AG04450 (cell line): ENCODE results near the gene IL4R. TPM values are rescaled to one million over a fixed set of nuclear protein-coding genes. Genes with fewer than 3 reads are reported as not detected.

Source experiments
- CTCF ChIA-PET: fragments of 300-600, 350-600 bp; formaldehyde crosslinking; extraction: SDS; loops from one replicate; lab custom pipeline; 2022; ENCODE audit warnings: antibody characterized with exemption, inconsistent platforms; lab: Charles Lee
- POLR2A ChIA-PET: fragments of 350-600 bp; formaldehyde crosslinking; extraction: SDS; loops from one replicate; lab custom pipeline; 2021; ENCODE audit warnings: antibody characterized with exemption, inconsistent platforms; lab: Yijun Ruan, JAX
- DNase-seq: peaks from one replicate; pipeline ENCODE4 v3.0.0-alpha.2; 2011; ENCODE audit warnings: low read depth, low spot score
- H3K27ac ChIP-seq: one replicate; pipeline ENCODE4 v1.5.1; 2012; ENCODE audit warnings: low read depth, low read length, control low read depth
- H3K27me3 ChIP-seq: one replicate; pipeline ENCODE4 v1.6.0; 2012; ENCODE audit warnings: low read length; ENCODE audit not compliant: control insufficient read depth, insufficient read depth
- H3K4me3 ChIP-seq: 2 replicates; pipeline ENCODE4 v1.5.1; 2011; ENCODE audit warnings: mild to moderate bottlenecking, low read depth, low read length, control low read depth
- H3K9me3 ChIP-seq: 2 replicates; pipeline ENCODE4 v1.5.1; 2012; ENCODE audit warnings: low read length; ENCODE audit not compliant: control insufficient read depth, insufficient read depth
- CTCF ChIP-seq: IDR thresholded peaks from 2 replicates; pipeline ENCODE4 v1.5.1; 2011; ENCODE audit warnings: low read depth, low read length, control low read depth, inconsistent platforms
- polyA plus RNA-seq: library from polyadenylated mRNA; depleted of rRNA; stranded (reverse); fragments of >200 nt; gene quantifications from 2 replicates; pipeline ENCODE4 v1.2.3, GENCODE V29; 2011

The IL4R gene
- polyA plus RNA-seq, 1 experiment, result 31.1 TPM

- no peak overlapping the region for H3K27ac ChIP-seq
- peaks cover 11% of the 10 kb centered on the region for H3K27me3 ChIP-seq
- ChIA-PET CTCF (interaction anchor here (0.6 to 1.9 kb wide), 4 partner anchors 10 to 221 kb away, joined by 3 to 6 read pairs (median 4); no protein-coding TSS in a partner anchor), POLR2A (no interaction called here)
- no peak overlapping the region for H3K4me3 ChIP-seq
- no peaks in the 10 kb centered on the region for H3K9me3 ChIP-seq
- no peak for DNase-seq
- no peak for TF ChIP-seq CTCF
Observed at GRCh38 chr16:27377666-27378485, 64.1 kb downstream of the IL4R start.

GRCh38 chr16:27378871-27379481 lies 65.2 kb downstream of the IL4R start:
- TF ChIP-seq CTCF, result no peak
- no peak for DNase-seq
- ChIA-PET CTCF (interaction anchor here (1.9 kb wide), 1 partner anchor 199 kb away, joined by 6 read pairs; no protein-coding TSS in a partner anchor), POLR2A (no interaction called here)
- no peak overlapping the region for H3K4me3 ChIP-seq
- H3K27me3 ChIP-seq, result peaks cover 15% of the 10 kb centered on the region
- H3K27ac ChIP-seq, result no peak overlapping the region
- H3K9me3 ChIP-seq, result peaks cover 6% of the 10 kb centered on the region

- Histone ChIP-seq H3K9me3 (peaks cover 13% of the 10 kb centered on the region), H3K4me3 (no peak overlapping the region), H3K27ac (no peak overlapping the region), H3K27me3 (peaks cover 15% of the 10 kb centered on the region)
- POLR2A ChIA-PET, result no interaction called here
- CTCF ChIA-PET, result no interaction called here
- DNase-seq, result no peak
- no peak for TF ChIP-seq CTCF
Observed at GRCh38 chr16:27379919-27380318, 66.1 kb downstream of the IL4R start.

- CTCF ChIA-PET, result no interaction called here
Observed at GRCh38 chr16:27381236-27381635, 67.5 kb downstream of the IL4R start.

More at GRCh38 chr16:27381236-27381635, 67.5 kb downstream of the IL4R start:
- H3K27me3 ChIP-seq, result peaks cover 15% of the 10 kb centered on the region
- POLR2A ChIA-PET, result no interaction called here
- H3K27ac ChIP-seq, result no peak overlapping the region
- no peak for TF ChIP-seq CTCF
- DNase-seq, result no peak
- no peak overlapping the region for H3K4me3 ChIP-seq
- peaks cover 13% of the 10 kb centered on the region for H3K9me3 ChIP-seq
